HG02623 (cell line): Measurements from ENCODE around the gene OLFML3.

Experiments used
- ATAC-seq: cut with Tn5 transposase; IDR thresholded peaks from one replicate; pipeline ENCODE4 v1.9.1; 2021; ENCODE audit warnings: moderate library complexity; ENCODE audit not compliant: unreplicated experiment

The OLFML3 gene

GRCh38 chr1:114024049-114024448 lies 44.8 kb downstream of the OLFML3 start:
- no peak for ATAC-seq

GRCh38 chr1:114025609-114026401 lies 46.5 kb downstream of the OLFML3 start:
- no peak for ATAC-seq

GRCh38 chr1:114026797-114027196 lies 47.5 kb downstream of the OLFML3 start:
- no peak for ATAC-seq
